Measurements from ENCODE around the gene CCDC85B. TPM values are rescaled to one million over a fixed set of nuclear protein-coding genes. Genes with fewer than 3 reads are reported as not detected.
A peak's percentile ranks its signal among the peaks of the same experiment; 100 is the strongest.

Gene CCDC85B
- total and polyA plus RNA-seq, 9 donors, result 14.2 to 23.9 (median 21.8) TPM

GRCh38 chr11:65861533-65862183 lies 28.8 kb upstream of the CCDC85B start:
- DNase-seq, result peak; percentile 26
- WGBS (ENCODE audit: insufficient coverage), result 81% methylated on average over 8 of the region's 13 CpGs
- Histone ChIP-seq H3K36me3 (ENCODE audit: control insufficient read depth, insufficient read depth, low read length) (peaks cover 54% of the 10 kb centered on the region), H3K4me1 (ENCODE audit: control insufficient read depth, insufficient read depth, low read length) (peaks cover 40% of the 10 kb centered on the region), H3K27me3 (ENCODE audit: control insufficient read depth, insufficient read depth, low read length) (no peaks in the 10 kb centered on the region), H3K9me3 (replicated peaks; ENCODE audit: control insufficient read depth, low read depth, low read length) (no peaks in the 10 kb centered on the region), H3K4me3 (ENCODE audit: low read length) (peak overlapping the region; percentile 95), H3K27ac (ENCODE audit: low read length) (no peak overlapping the region)

DNA sequence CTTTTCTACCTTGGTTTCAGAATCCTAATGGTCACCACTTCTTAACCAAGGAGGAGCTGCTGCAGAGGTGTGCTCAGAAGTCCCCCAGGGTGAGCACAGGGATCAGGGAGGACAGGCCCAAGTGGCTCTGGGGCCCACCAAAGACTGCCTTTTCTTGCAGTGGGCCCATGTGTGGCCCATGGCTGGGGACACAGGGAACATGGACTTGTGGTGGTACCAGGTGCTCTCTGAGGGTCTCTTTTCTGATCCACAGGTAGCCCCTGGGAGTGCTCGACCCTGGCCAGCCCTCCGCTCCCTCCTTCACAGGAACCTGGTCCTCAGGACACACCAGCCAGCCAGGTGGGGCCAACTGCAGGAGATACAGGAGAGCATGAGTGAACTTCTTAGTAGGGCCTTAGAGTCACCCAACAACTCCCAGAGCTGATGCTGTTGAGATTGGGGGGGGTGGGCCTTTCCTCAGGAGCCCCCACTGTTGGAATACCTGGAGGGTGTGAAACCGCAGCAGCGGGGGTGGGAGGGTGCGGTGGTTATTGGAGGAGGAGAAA lies 28.2 kb upstream of the CCDC85B start:
- WGBS (ENCODE audit: insufficient coverage), result 79% methylated on average over 3 of the region's 5 CpGs
- H3K4me3 ChIP-seq (ENCODE audit: low read length), result no peak overlapping the region
- H3K27ac ChIP-seq (ENCODE audit: low read length), result no peak overlapping the region
- H3K27me3 ChIP-seq (ENCODE audit: control insufficient read depth, insufficient read depth, low read length), result no peaks in the 10 kb centered on the region
- H3K36me3 ChIP-seq (ENCODE audit: control insufficient read depth, insufficient read depth, low read length), result peaks cover 57% of the 10 kb centered on the region
- peak; percentile 18 for DNase-seq
- H3K9me3 ChIP-seq (replicated peaks; ENCODE audit: control insufficient read depth, low read depth, low read length), result no peaks in the 10 kb centered on the region
- peaks cover 38% of the 10 kb centered on the region for H3K4me1 ChIP-seq (ENCODE audit: control insufficient read depth, insufficient read depth, low read length)

DNA sequence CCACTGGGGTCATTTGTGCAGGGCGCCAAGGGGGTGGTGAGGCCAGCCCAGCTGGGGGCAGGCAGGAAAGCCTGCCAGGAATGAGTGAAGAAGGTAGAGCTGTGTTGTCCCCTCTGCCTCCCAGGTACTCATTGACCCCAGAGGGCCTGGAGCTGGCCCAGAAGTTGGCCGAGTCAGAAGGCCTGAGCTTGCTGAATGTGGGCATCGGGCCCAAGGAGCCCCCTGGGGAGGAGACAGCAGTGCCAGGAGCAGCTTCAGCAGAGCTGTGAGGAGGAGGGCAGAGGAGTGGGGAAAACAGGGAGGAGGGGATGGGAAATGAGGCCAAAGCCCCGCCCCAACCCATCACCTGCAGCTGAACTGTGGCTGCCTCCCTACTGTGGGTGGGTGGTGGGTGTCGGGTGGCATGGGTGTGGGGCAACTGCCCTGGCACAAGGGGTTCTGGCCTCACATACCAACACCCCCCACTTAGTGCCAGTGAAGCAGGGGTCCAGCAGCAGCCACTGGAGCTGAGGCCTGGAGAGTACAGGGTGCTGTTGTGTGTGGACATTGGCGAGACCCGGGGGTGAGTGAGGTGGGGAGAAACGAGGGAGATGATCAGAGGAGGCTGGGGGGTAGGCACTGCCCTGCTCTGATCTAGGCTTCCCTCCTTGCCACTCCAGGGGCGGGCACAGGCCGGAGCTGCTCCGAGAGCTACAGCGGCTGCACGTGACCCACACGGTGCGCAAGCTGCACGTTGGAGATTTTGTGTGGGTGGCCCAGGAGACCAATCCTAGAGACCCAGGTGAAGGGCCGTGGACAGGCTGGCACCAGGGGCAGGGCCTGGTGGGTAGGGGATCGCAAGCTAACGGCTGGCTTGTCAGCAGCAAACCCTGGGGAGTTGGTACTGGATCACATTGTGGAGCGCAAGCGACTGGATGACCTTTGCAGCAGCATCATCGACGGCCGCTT lies 27.3 kb upstream of the CCDC85B start:
- DNase-seq, result peak; percentile 49
- no peak overlapping the region for H3K27ac ChIP-seq (ENCODE audit: low read length)
- peaks cover 66% of the 10 kb centered on the region for H3K36me3 ChIP-seq (ENCODE audit: control insufficient read depth, insufficient read depth, low read length)
- H3K27me3 ChIP-seq (ENCODE audit: control insufficient read depth, insufficient read depth, low read length), result no peaks in the 10 kb centered on the region
- peaks cover 38% of the 10 kb centered on the region for H3K4me1 ChIP-seq (ENCODE audit: control insufficient read depth, insufficient read depth, low read length)
- H3K4me3 ChIP-seq (ENCODE audit: low read length), result no peak overlapping the region
- no peaks in the 10 kb centered on the region for H3K9me3 ChIP-seq (replicated peaks; ENCODE audit: control insufficient read depth, low read depth, low read length)
- 77% methylated on average over 15 of the region's 24 CpGs for WGBS (ENCODE audit: insufficient coverage)

GRCh38 chr11:65863889-65864705 lies 26.4 kb upstream of the CCDC85B start:
- H3K9me3 ChIP-seq (replicated peaks; ENCODE audit: control insufficient read depth, low read depth, low read length), result no peaks in the 10 kb centered on the region
- H3K27me3 ChIP-seq (ENCODE audit: control insufficient read depth, insufficient read depth, low read length), result no peaks in the 10 kb centered on the region
- H3K4me1 ChIP-seq (ENCODE audit: control insufficient read depth, insufficient read depth, low read length), result peaks cover 31% of the 10 kb centered on the region
- no peak overlapping the region for H3K27ac ChIP-seq (ENCODE audit: low read length)
- WGBS (ENCODE audit: insufficient coverage), result 85% methylated on average over 12 of the region's 12 CpGs
- no peak overlapping the region for H3K4me3 ChIP-seq (ENCODE audit: low read length)
- H3K36me3 ChIP-seq (ENCODE audit: control insufficient read depth, insufficient read depth, low read length), result peaks cover 75% of the 10 kb centered on the region
- peak; percentile 6 for DNase-seq

DNA sequence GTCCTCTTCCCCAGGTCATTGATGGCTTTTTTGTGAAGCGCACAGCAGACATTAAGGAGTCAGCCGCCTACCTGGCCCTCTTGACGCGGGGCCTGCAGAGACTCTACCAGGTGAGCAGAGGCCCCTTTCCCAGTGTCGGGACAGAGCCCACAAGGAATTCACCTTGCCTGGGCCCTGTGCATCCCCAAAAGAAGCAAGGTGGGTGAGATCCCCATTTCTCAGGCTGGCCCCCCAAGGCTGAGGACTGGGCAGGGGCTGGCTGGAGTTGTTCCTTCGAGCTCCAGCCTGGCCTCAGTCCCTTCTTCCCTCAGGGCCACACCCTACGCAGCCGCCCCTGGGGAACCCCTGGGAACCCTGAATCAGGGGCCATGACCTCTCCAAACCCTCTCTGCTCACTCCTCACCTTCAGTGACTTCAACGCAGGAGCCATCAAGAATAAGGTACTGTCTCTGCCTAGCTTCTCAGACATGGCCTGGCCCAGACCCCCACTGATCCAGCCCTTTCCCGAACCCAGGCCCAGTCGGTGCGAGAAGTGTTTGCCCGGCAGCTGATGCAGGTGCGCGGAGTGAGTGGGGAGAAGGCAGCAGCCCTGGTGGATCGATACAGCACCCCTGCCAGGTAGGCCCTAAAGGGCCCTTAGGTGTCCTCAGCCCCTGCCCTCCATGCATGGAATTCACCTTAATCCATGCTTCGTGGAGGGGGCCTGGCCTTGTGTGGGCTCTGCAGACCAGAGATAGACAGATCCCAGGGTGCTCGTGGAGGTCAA lies 25.6 kb upstream of the CCDC85B start:
- peaks cover 23% of the 10 kb centered on the region for H3K4me1 ChIP-seq (ENCODE audit: control insufficient read depth, insufficient read depth, low read length)
- DNase-seq, result peak; percentile 17

DNA sequence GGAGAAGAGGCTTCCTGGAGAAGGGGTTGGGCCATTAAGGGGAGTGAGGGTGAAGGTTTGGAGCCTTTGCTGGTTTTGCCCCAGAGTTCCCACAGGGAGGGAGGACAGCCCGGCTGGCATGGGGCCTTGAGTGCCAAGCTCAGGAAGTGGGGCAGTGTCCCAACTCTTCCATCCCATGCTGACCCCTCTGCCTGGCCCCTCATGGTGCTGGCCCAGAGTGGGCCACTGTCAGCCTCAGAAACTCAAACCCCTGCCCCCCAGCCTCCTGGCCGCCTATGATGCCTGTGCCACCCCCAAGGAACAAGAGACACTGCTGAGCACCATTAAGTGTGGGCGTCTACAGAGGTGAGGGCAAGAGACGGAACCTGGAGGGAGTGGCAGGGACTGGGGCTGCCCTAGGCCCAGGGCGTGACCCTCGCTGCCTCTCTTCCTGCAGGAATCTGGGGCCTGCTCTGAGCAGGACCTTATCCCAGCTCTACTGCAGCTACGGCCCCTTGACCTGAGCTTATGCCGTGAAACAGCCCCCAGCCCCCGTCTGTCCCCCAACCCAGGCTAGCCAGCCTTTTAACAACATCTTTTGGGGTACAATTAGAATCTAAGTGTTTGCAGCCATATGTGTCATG lies 24.8 kb upstream of the CCDC85B start:
- Histone ChIP-seq H3K4me3 (ENCODE audit: low read length) (no peak overlapping the region), H3K27ac (ENCODE audit: low read length) (no peak overlapping the region), H3K9me3 (replicated peaks; ENCODE audit: control insufficient read depth, low read depth, low read length) (no peaks in the 10 kb centered on the region), H3K27me3 (ENCODE audit: control insufficient read depth, insufficient read depth, low read length) (no peaks in the 10 kb centered on the region), H3K4me1 (ENCODE audit: control insufficient read depth, insufficient read depth, low read length) (peaks cover 27% of the 10 kb centered on the region), H3K36me3 (ENCODE audit: control insufficient read depth, insufficient read depth, low read length) (peaks cover 90% of the 10 kb centered on the region)
- WGBS (ENCODE audit: insufficient coverage), result 72% methylated on average over 4 of the region's 9 CpGs
- peak; percentile 18 for DNase-seq

More for the DNA sequence above, 25.6 kb upstream of the CCDC85B start:
- H3K4me3 ChIP-seq (ENCODE audit: low read length), result no peak overlapping the region
- 82% methylated on average over 17 of the region's 18 CpGs for WGBS (ENCODE audit: insufficient coverage)
- no peak overlapping the region for H3K27ac ChIP-seq (ENCODE audit: low read length)
- no peaks in the 10 kb centered on the region for H3K9me3 ChIP-seq (replicated peaks; ENCODE audit: control insufficient read depth, low read depth, low read length)
- peaks cover 83% of the 10 kb centered on the region for H3K36me3 ChIP-seq (ENCODE audit: control insufficient read depth, insufficient read depth, low read length)
- H3K27me3 ChIP-seq (ENCODE audit: control insufficient read depth, insufficient read depth, low read length), result no peaks in the 10 kb centered on the region

DNA sequence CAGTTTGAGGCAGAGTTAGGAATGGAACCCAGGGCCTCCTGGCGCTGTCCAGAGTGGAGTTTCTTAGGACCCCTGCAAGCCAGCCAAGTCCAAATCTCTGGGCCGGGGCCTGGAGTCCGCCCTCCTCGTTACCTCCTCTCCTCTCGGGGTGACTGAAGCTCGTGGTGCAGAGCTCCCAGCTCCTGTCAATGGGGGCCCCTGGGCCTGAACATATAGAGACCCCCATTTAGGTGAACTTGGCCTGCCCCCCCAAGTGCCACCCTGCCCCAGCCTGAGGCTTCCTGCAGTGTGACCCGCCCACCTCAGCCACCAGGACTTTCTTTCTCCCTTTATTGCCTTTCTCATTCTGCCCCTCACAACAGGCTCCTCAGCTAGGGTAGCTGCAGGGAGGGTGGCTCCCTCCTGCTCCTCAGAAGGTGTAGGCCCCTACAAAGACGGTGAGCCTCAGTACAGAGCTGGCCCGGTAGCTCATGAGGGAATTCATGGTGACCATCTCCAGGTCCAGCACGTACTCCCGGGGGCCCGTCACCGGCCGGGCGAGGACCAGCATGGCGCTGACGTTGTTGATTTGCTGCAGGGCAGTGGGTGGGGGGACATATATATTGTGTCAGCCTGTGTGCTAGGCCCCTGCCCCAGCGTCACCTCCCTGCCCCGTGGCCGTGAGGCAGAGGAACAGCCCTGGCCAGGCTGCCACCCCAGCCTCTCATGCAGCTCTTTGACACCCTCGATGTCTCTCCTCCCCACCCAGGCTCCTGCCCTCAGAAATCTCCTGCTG lies 23.8 kb upstream of the CCDC85B start:
- no peaks in the 10 kb centered on the region for H3K9me3 ChIP-seq (replicated peaks; ENCODE audit: control insufficient read depth, low read depth, low read length)
- peaks cover 96% of the 10 kb centered on the region for H3K36me3 ChIP-seq (ENCODE audit: control insufficient read depth, insufficient read depth, low read length)
- no peak overlapping the region for H3K27ac ChIP-seq (ENCODE audit: low read length)
- peaks cover 28% of the 10 kb centered on the region for H3K4me1 ChIP-seq (ENCODE audit: control insufficient read depth, insufficient read depth, low read length)
- no peak overlapping the region for H3K4me3 ChIP-seq (ENCODE audit: low read length)
- DNase-seq, result peak; percentile 6
- 72% methylated on average over 21 of the region's 21 CpGs for WGBS (ENCODE audit: insufficient coverage)
- H3K27me3 ChIP-seq (ENCODE audit: control insufficient read depth, insufficient read depth, low read length), result no peaks in the 10 kb centered on the region

DNA sequence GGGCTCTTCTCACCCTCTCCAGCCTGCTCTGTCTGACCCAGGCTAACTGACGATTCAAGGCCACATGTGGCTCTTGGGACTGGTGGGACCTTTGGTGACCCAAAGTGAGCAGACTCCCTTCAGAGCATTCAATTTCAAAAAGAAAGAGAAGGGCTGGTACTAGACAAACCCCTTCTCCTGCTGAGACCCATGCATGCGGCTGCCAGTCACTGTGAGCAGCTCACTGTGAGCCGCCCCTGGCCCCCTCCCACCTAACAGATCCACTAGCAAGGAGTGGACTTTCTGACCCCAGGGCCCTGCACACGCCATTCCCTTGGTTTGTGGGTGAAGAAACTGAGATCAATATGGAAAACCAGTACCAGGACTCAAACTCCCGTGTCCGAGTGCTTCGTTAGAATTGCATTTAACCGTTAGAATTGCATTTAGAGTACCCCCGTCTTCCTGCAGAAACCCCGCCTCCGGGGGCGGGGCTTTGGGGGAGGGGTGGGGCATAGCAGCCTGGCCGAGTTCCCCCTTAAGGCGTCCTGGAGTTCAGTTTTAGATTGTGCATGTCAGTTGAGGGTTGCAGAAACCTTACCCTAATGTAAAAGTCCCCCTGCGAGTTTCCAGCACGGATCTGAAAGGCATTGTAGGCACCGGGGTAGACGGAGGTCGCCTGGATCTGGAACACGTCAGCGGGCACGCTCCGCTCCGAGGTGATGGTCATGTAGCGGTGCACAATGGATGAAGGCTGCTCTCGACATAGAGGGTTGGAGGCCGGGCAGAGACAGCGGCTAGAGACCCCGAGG lies 23.0 kb upstream of the CCDC85B start:
- Histone ChIP-seq H3K27ac (ENCODE audit: low read length) (no peak overlapping the region), H3K27me3 (ENCODE audit: control insufficient read depth, insufficient read depth, low read length) (no peaks in the 10 kb centered on the region), H3K4me1 (ENCODE audit: control insufficient read depth, insufficient read depth, low read length) (peaks cover 26% of the 10 kb centered on the region), H3K36me3 (ENCODE audit: control insufficient read depth, insufficient read depth, low read length) (peaks cover 88% of the 10 kb centered on the region), H3K4me3 (ENCODE audit: low read length) (no peak overlapping the region), H3K9me3 (replicated peaks; ENCODE audit: control insufficient read depth, low read depth, low read length) (no peaks in the 10 kb centered on the region)
- WGBS (ENCODE audit: insufficient coverage), result 56% methylated on average over 16 of the region's 29 CpGs
- DNase-seq, result no peak

Measured in muscle of leg (tissue), 11 donors.